Endometrial microvascular endothelial cells (primary cell): ENCODE results near the gene UBE2G2. TPM values are rescaled to one million over a fixed set of nuclear protein-coding genes. Genes with fewer than 3 reads are reported as not detected.

Source experiments
- in situ Hi-C: cut with HindIII; loops from 2 replicates; pipeline ENCODE4 v1.10.0; 2017; ENCODE audit warnings: low sequenced_read_pairs, low pct_unique_long_range_greater_than_20kb; ENCODE audit errors: inconsistent ontology term
- total RNA-seq: library from RNA; depleted of rRNA; stranded (reverse); fragments of >200 nt; gene quantifications from one replicate; pipeline ENCODE4 v1.2.3, GENCODE V29; 2015; ENCODE audit errors: inconsistent ontology term

Gene UBE2G2
- total RNA-seq, 1 donor from 2014 or later, result 102 TPM

DNA sequence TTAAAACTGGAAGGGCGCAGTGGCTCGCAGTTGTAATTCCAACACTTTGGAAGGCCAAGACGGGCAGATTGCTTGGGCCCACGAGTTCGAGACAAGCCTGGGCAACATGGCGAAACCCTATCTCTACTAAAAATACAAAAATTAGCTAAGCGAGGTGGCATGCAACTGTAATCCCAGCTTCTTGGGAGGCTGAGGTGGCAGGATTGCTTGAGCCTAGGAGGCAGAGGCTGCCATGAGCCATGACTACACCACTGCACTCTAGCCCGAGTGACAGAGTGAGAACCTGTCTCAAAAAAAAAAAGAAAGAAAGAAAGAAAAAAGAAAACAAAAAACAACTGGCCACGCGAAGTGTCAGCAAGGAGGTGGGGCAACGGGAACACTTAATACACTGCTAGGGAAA, 6.3 kb downstream of the UBE2G2 start:
- in situ Hi-C loops, result no loop called here

DNA sequence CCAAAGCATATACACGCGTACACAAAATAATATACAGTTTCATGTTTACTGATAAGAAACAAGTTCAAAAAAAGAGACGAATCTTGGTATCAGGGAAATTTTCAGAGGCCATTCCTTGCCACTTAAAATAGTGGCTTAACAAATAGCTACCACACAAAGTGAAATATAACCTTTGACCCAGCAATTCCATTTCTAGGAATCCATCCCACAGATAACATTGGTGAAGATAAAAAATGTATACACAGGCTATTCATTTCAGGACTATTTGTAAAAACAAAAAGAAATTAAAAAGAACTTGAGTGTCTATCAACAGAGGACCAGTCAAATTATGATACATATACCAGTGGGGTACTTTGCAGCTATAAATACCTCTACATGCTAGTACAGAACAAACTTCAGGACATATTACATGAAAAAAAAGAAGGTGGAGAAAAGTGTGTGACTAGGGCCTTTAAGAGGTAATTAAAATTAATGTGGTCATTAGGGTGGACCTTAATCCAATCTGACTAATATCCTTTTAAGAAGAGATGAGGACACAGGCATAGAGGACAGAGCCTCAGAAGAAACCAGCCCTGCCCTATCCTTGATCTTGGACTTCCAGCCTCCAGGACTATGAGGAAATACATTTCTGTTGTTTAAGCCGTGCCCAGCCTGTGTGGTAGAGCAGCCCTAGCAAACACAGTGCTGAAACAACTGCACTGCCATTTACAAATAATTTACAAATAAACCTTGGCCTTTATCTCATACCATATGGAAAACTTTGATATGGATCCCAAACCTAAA, 7.8 kb downstream of the UBE2G2 start:
- in situ Hi-C loops, result no loop called here

- in situ Hi-C loops, result no loop called here
Measured at GRCh38 chr21:44792702-44793591, 8.7 kb downstream of the UBE2G2 start.

DNA sequence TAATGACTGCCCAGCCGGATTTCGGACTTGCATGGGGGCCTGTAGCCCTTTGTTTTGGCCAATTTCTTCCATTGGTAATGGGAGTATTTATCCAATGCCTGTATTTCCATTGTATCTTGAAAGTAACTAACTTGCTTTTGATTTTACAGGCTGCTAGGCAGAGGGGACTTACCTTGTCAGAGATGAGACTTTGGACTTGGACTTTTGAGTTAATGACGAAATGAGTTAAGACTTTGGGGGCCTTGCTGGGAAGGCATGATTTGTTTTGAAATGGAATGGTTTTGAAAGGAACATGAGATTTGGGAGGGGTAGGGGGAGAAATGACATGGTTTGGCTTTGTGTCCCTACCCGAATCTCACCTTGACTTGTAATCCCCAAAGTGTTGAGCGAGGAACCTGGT, 9.6 kb downstream of the UBE2G2 start:
- in situ Hi-C loops, result no loop called here

DNA sequence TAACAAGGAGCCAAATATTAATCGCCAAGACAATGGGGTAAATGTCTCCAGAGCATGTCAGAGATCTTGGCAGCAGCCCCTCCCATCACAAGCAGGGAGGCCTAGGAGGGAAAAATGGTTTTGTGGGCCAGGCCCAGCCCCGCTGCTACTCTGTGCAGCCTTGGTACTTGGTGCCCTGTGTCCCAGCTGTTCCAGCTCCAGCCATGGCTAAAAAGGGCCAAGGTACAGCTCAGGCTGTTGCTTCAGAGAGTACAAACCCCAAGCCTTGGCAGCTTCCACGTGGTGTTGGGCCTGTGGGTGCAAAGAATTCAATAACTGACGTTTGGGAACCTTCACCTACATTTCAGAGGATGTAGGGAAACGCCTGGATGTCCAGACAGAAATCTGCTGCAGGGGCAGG, 10.4 kb downstream of the UBE2G2 start:
- in situ Hi-C loops, result no loop called here

- in situ Hi-C loops, result no loop called here
Measured at GRCh38 chr21:44790368-44790767, 11.3 kb downstream of the UBE2G2 start.

- in situ Hi-C loops, result no loop called here
Measured at GRCh38 chr21:44789880-44790279, 11.7 kb downstream of the UBE2G2 start.

GRCh38 chr21:44785620-44786335, 15.8 kb downstream of the UBE2G2 start:
- in situ Hi-C loops, result no loop called here

DNA sequence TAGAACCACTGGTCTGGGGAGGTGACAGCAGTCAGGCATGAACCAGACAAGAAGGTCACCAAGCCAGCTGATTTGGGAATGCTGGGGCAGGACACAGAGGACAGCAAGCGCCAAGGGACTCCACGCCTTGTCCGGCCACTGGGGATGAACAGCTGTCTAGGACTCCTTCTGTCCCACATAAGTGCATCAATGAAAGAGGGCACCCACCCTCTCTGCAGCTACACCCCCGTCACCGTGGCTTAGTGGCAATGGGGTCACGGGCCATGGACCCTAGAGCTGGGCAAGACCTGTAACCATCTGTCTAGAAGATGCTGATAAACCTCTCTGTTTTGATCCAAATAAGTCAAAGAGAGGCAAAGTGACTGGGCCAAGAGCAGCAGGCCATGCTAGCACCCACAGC, 16.8 kb downstream of the UBE2G2 start:
- in situ Hi-C loops, result no loop called here

GRCh38 chr21:44783020-44783696, 18.5 kb downstream of the UBE2G2 start:
- in situ Hi-C loops, result no loop called here

DNA sequence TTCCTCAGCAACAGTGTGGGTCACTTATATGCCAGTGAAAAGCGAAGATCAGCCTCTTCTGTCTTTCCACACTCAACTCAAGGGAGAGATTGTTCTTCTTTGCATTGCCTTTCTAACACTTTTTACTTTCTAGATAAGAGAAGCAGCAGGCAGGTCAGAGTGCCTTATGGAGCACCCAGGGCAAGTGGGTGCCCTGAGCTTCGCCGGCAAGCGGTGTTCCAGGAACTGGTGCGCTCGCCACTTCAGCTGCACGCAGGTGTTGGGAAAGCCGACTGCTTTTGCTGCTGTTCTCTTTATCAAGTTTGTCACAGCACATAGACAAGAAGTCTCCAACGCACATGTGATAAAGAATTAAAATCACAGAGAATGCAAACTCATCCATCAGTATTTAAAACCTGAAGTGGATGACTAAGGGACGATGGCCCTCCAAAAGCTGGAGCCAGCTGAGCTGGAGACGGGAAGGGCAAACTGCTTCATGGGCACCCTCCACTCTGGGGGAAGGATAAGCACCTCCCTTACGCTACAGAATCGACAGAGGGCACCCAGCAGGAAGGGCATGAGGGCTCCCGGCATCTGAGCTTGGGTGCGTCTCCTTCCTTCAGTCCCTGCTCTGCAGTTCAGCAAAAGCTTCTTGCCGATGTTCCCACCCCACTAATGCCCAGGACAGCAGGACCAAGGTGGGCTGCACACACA, 20.7 kb downstream of the UBE2G2 start:
- in situ Hi-C loops, result no loop called here

GRCh38 chr21:44780137-44780502, 21.5 kb downstream of the UBE2G2 start:
- in situ Hi-C loops, result no loop called here

GRCh38 chr21:44779417-44780136, 22.0 kb downstream of the UBE2G2 start:
- in situ Hi-C loops, result no loop called here

GRCh38 chr21:44778983-44779382, 22.6 kb downstream of the UBE2G2 start:
- in situ Hi-C loops, result no loop called here

- in situ Hi-C loops, result no loop called here
Measured at GRCh38 chr21:44778499-44778911, 23.1 kb downstream of the UBE2G2 start.

GRCh38 chr21:44778094-44778493, 23.5 kb downstream of the UBE2G2 start:
- in situ Hi-C loops, result no loop called here

- in situ Hi-C loops, result no loop called here
Measured at GRCh38 chr21:44774972-44775371, 26.6 kb downstream of the UBE2G2 start.
